H1 (cell line): ENCODE data around the gene EIPR1. TPM values are rescaled to one million over a fixed set of nuclear protein-coding genes. Genes with fewer than 3 reads are reported as not detected.

ENCODE experiments used
- CTCF ChIA-PET: fragments of 300-600 bp; sonication (Branson Sonifier 250); formaldehyde crosslinking; loops from one replicate; lab custom pipeline; 2021; ENCODE audit not compliant: partially characterized antibody; lab: Charles Lee
- POLR2A ChIA-PET: fragments of 300-600 bp; sonication (Branson Sonifier 250); formaldehyde crosslinking; loops from one replicate; lab custom pipeline; 2021; ENCODE audit warnings: inconsistent platforms; ENCODE audit not compliant: partially characterized antibody; lab: Charles Lee
- DNase-seq, 2 experiments: peaks; one replicate each; pipeline versions ENCODE4 v3.0.0 to v3.0.0-alpha.2; 2010 to 2022; ENCODE audit warnings: low spot score in 2 of 2, low read depth in 1 of 2, mixed read lengths in 1 of 2
- FAIRE-seq: peaks from 2 replicates; lab custom pipeline; 2011; peaks lifted over from hg19 to GRCh38; lab: Jason Lieb, UNC
- H2AFZ ChIP-seq: 2 replicates; pipeline ENCODE4 v1.8.1; 2012; ENCODE audit warnings: low read length, inconsistent platforms
- H2AK5ac ChIP-seq: 2 replicates; pipeline ENCODE4 v1.6.1; 2013; ENCODE audit warnings: low read depth, low read length
- H2BK120ac ChIP-seq: replicated peaks from 2 replicates; pipeline ENCODE3; 2013; ENCODE audit warnings: low read depth, low read length, inconsistent platforms
- H2BK12ac ChIP-seq: 2 replicates; pipeline ENCODE4 v1.6.1; 2013; ENCODE audit warnings: low read depth, low read length
- H2BK15ac ChIP-seq: 2 replicates; pipeline ENCODE4 v1.6.1; 2013; ENCODE audit warnings: low read length
- H2BK20ac ChIP-seq: 2 replicates; pipeline ENCODE4 v1.6.1; 2013; ENCODE audit warnings: low read length
- H2BK5ac ChIP-seq: 2 replicates; pipeline ENCODE4 v1.6.1; 2013; ENCODE audit warnings: low read depth, low read length
- H3K14ac ChIP-seq: 2 replicates; pipeline ENCODE4 v1.6.1; 2013; ENCODE audit warnings: inconsistent platforms; ENCODE audit not compliant: insufficient read length
- H3K18ac ChIP-seq: 2 replicates; pipeline ENCODE4 v1.6.1; 2013; ENCODE audit warnings: low read length; ENCODE audit errors: extremely low read depth
- H3K23ac ChIP-seq: 2 replicates; pipeline ENCODE4 v1.6.1; 2013; ENCODE audit warnings: inconsistent platforms; ENCODE audit not compliant: insufficient read length
- H3K23me2 ChIP-seq: 2 replicates; pipeline ENCODE4 v1.6.1; 2013; ENCODE audit warnings: low read depth, low read length
- H3K27ac ChIP-seq: 2 replicates; pipeline ENCODE4 v1.6.1; 2011; ENCODE audit warnings: low read depth, low read length, inconsistent platforms
- H3K27me3 ChIP-seq, 4 experiments: replicated peaks in 1 of 4; 1 replicate in 1 of 4; 2 replicates in 3 of 4; pipeline versions ENCODE4 v1.6.1 to v1.8.1; 2011 to 2013; ENCODE audit warnings: low read length in 3 of 4, mild to moderate bottlenecking in 3 of 4, inconsistent platforms in 2 of 4, mixed read lengths in 2 of 4, moderate library complexity in 1 of 4; ENCODE audit not compliant: control insufficient read depth in 3 of 4, insufficient read depth in 3 of 4; ENCODE audit errors: extremely low read depth in 1 of 4
- H3K36me3 ChIP-seq, 4 experiments: 2 replicates each; pipeline versions ENCODE4 v1.6.1 to v1.8.1; 2011 to 2013; ENCODE audit warnings: mild to moderate bottlenecking in 4 of 4, low read length in 3 of 4, moderate library complexity in 2 of 4, control low read depth in 1 of 4, inconsistent platforms in 1 of 4; ENCODE audit not compliant: insufficient read depth in 4 of 4, control insufficient read depth in 2 of 4
- H3K4ac ChIP-seq: replicated peaks from 2 replicates; pipeline ENCODE3; 2013; ENCODE audit warnings: low read length, low read depth, mixed read lengths, inconsistent platforms; ENCODE audit not compliant: insufficient read length
- H3K4me1 ChIP-seq, 4 experiments: replicated peaks in 1 of 4; 1 replicate in 1 of 4; 2 replicates in 3 of 4; pipeline versions ENCODE4 v1.6.1 to v1.8.1; 2011 to 2013; ENCODE audit warnings: low read length in 3 of 4, inconsistent platforms in 2 of 4, mixed read lengths in 1 of 4; ENCODE audit not compliant: insufficient read depth in 4 of 4, control insufficient read depth in 3 of 4
- H3K4me2 ChIP-seq, 2 experiments: 2 replicates each; pipeline versions ENCODE4 v1.6.1 to v1.8.1; 2011 to 2013; ENCODE audit warnings: low read depth in 2 of 2, low read length in 2 of 2, control low read depth in 1 of 2, inconsistent platforms in 1 of 2, mild to moderate bottlenecking in 1 of 2; ENCODE audit not compliant: insufficient read depth in 1 of 2
- H3K4me3 ChIP-seq, 4 experiments: fragments of 200-600, 300-600 bp in 1 of 4; sonication (generic), shearing (Covaris generic), sonication (Bioruptor Twin) in 1 of 4; 2 replicates each; pipeline versions ENCODE4 v1.5.1 to v1.8.1; 2011 to 2016; ENCODE audit warnings: low read length in 4 of 4, low read depth in 3 of 4, control low read depth in 2 of 4, inconsistent platforms in 2 of 4, mild to moderate bottlenecking in 2 of 4, mixed read lengths in 1 of 4, moderate library complexity in 1 of 4; ENCODE audit not compliant: insufficient read depth in 2 of 4; ENCODE audit errors: extremely low read depth in 1 of 4
- H3K56ac ChIP-seq: replicated peaks from 2 replicates; pipeline ENCODE3; 2013; ENCODE audit warnings: low read depth, mild to moderate bottlenecking, mixed read lengths, low read length, inconsistent platforms; ENCODE audit not compliant: insufficient read length
- H3K79me1 ChIP-seq: 2 replicates; pipeline ENCODE4 v1.6.1; 2013; ENCODE audit warnings: low read depth, low read length, control low read depth
- H3K79me2 ChIP-seq, 2 experiments: 2 replicates each; pipeline versions ENCODE4 v1.6.1 to v1.8.1; 2012 to 2013; ENCODE audit warnings: low read length in 2 of 2, mild to moderate bottlenecking in 2 of 2, inconsistent platforms in 1 of 2; ENCODE audit not compliant: insufficient read depth in 2 of 2, control insufficient read depth in 1 of 2
- H3K9ac ChIP-seq, 4 experiments: replicated peaks in 1 of 4; 1 replicate in 1 of 4; 2 replicates in 3 of 4; pipeline versions ENCODE4 v1.6.1 to v1.8.1; 2011 to 2013; ENCODE audit warnings: low read depth in 3 of 4, low read length in 3 of 4, control low read depth in 2 of 4, mild to moderate bottlenecking in 2 of 4, moderate library complexity in 2 of 4, inconsistent platforms in 1 of 4; ENCODE audit errors: extremely low read depth in 1 of 4
- H3K9me3 ChIP-seq, 2 experiments: 2 replicates each; pipeline versions ENCODE4 v1.6.1 to v1.8.1; 2012 to 2013; ENCODE audit warnings: mild to moderate bottlenecking in 2 of 2, moderate library complexity in 2 of 2, control low read depth in 1 of 2, inconsistent platforms in 1 of 2, low read depth in 1 of 2, low read length in 1 of 2, mixed read lengths in 1 of 2; ENCODE audit not compliant: insufficient read depth in 2 of 2
- H4K20me1 ChIP-seq, 2 experiments: replicated peaks in 1 of 2; 2 replicates each; pipeline versions ENCODE3 to v1.8.1; 2011 to 2013; ENCODE audit warnings: inconsistent platforms in 2 of 2, low read length in 2 of 2, mild to moderate bottlenecking in 1 of 2; ENCODE audit not compliant: insufficient read depth in 2 of 2, control insufficient read depth in 1 of 2
- H4K5ac ChIP-seq: 2 replicates; pipeline ENCODE4 v1.6.1; 2013; ENCODE audit warnings: low read length, low read depth, mixed read lengths, inconsistent platforms; ENCODE audit not compliant: insufficient read length
- H4K8ac ChIP-seq: 2 replicates; pipeline ENCODE4 v1.8.0; 2013; ENCODE audit warnings: mild to moderate bottlenecking, moderate library complexity, low read length, inconsistent platforms; ENCODE audit not compliant: insufficient read depth; ENCODE audit errors: extremely low read depth
- H4K91ac ChIP-seq: replicated peaks from 2 replicates; pipeline ENCODE3; 2013; ENCODE audit warnings: low read length, mixed read lengths, inconsistent platforms; ENCODE audit not compliant: insufficient read length
- SP1 ChIP-seq: IDR thresholded peaks from 2 replicates; pipeline ENCODE4 v1.6.1; 2011; ENCODE audit warnings: low read depth, low read length
- SP4 ChIP-seq: IDR thresholded peaks from 2 replicates; pipeline ENCODE4 v1.6.1; 2012; ENCODE audit warnings: low read length, inconsistent platforms
- WGBS, 2 experiments: shearing (Covaris generic) in 1 of 2; methylation state at CpG; one replicate each; pipeline versions ENCODE4 v1.1.6 to v1.1.7; 2013 to 2015; ENCODE audit warnings: low lambda C conversion rate in 2 of 2, mixed read lengths in 2 of 2, inconsistent platforms in 1 of 2, low coverage in 1 of 2, missing lambda C conversion rate in 1 of 2; ENCODE audit not compliant: insufficient replicate concordance in 2 of 2, insufficient coverage in 1 of 2, insufficient read length in 1 of 2; ENCODE audit errors: extremely low coverage in 1 of 2, missing lambda C conversion rate in 1 of 2; 5-methylcytosine and 5-hydroxymethylcytosine counted together
- polyA plus RNA-seq, 7 experiments: library from polyadenylated mRNA; depleted of rRNA in 3 of 7; stranded (reverse) in 5 of 7; unstranded in 2 of 7; fragments of >200 nt in 5 of 7; fragments of 200-250 nt in 2 of 7; gene quantifications; 1 replicate in 5 of 7; 2 replicates in 1 of 7; 4 replicates in 1 of 7; pipeline versions ENCODE4 v1.2.1 to v1.2.3, GENCODE V29; 2011 to 2013; ENCODE audit warnings: missing spikeins in 2 of 7, mixed read lengths in 2 of 7
- total RNA-seq: library from RNA; stranded (reverse); fragmentation: NEBNext Ultra II Directional; extraction: Animal tissue kit (Norgen Biotek cat#: 25700); gene quantifications from 2 replicates; pipeline ENCODE4 v1.2.1, GENCODE V29; 2021

Gene EIPR1
- total and polyA plus RNA-seq, 2 of the 8 experiments (the other 6 are each of a cell fraction or from before 2014, with no cell fraction given) = 26.3 to 56.4 TPM

DNA sequence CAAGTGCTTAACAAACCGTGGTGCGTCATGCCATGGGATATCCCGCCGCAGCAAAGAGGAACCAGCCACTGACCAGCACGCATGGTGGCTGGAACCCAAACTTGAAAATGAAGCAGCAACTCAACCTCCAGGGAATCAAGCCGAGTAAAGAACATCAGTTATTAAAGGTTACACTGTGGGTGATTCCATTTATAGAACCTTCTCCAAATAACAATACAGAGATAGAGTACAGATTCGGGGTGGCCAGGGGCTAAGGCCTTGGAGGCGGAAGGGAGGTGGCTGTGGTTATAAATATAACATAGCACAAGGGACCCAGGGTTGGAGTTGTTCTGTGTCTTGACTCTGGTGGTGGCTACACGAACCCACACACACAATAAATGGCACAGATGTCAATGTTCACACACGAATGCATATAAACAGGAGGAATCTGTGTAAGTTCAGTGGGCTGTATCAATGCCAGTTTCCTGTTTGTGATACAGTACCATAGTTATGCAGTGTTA is 123.1 kb downstream of the EIPR1 start:
- Histone ChIP-seq H4K20me1 (peaks cover 0 to 5% of the 10 kb centered on the region in 2 experiments), H3K56ac (no peak overlapping the region), H2BK5ac (no peak overlapping the region), H3K4me2 (no peak overlapping the region), H3K4ac (no peak overlapping the region), H2BK120ac (no peak overlapping the region), H3K79me2 (no peaks in the 10 kb centered on the region), H3K4me1 (peaks cover 0 to 4% (median 0%) of the 10 kb centered on the region in 4 experiments; a peak in 3 of 7 replicates), H4K5ac (no peak overlapping the region), H4K91ac (no peak overlapping the region), H3K18ac (no peak overlapping the region), H3K9me3 (peaks cover 12 to 17% of the 10 kb centered on the region in 2 experiments), H2BK12ac (no peak overlapping the region), H4K8ac (no peak overlapping the region), H3K27me3 (no peaks in the 10 kb centered on the region), H3K4me3 (no peak overlapping the region), H3K14ac (no peak overlapping the region), H2BK15ac (no peak overlapping the region), H2AK5ac (no peak overlapping the region), H2BK20ac (no peak overlapping the region), H3K23ac (no peak overlapping the region), H3K79me1 (peaks cover 4% of the 10 kb centered on the region; the same call in 1 of the 2 replicates), H3K27ac (no peak overlapping the region), H3K23me2 (no peaks in the 10 kb centered on the region), H3K9ac (no peak overlapping the region), H3K36me3 (peaks cover 0 to 7% (median 2%) of the 10 kb centered on the region in 4 experiments; a peak in 3 of 8 replicates), H2AFZ (no peak overlapping the region)
- TF ChIP-seq SP4 (no peak), SP1 (no peak)
- ChIA-PET POLR2A (no interaction called here), CTCF (interaction anchor here (3.2 kb wide), 1 partner anchor 8 kb away, joined by 10 read pairs; no protein-coding TSS in a partner anchor)
- DNase-seq (no peak), FAIRE-seq (no peak)
- 94% methylated on average over 10 of the region's 10 CpGs; no CpG with 5 or more reads in 1 of the 2 experiments for WGBS, 2 experiments
